Suppressor macrophage treated with lipopolysaccharide for 4 hours (primary cell): ENCODE data around the gene WNT2B.
A peak's percentile ranks its signal among the peaks of the same experiment; 100 is the strongest.

ENCODE experiments used
- DNase-seq: peaks from one replicate; pipeline ENCODE4 v3.0.0-alpha.2; 2020

WNT2B gene

DNA sequence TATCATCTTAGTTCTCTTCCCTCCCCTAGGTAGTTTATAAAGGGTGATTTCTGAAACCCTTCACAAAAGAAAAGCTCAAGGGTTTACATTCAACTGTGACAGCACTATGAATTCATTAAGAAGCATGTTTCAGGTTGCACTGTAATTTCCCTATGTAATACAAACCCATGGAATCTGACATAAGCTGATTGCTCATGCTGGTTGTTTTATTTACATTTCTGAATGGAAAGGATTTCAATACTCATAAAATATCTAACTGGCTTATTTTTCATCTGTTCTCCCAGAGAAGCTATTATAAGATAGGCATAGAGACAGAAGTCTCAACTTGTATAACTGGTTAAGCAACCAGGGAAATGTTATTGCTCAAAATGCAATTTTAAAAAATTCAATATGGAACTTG, 20.5 kb downstream of the WNT2B start:
- no peak for DNase-seq

DNA sequence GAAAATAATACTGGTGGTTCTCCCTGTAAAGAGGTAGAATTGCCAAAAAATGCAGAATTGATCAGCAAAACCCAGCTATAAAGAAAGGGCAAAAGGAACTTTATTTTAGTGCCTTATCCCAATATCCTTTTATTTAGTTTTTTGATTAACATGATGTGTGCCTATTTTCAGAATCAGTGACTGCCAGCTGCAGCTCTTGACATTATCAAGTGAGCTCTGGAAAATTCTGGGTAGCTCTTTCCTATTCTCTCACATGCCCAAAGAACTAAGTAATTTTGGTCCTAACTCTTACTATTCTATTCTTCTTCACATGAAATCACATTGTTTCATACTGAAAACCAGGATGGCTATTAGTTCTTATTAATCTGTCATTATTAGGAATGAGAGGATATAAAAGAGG, 22.1 kb downstream of the WNT2B start:
- DNase-seq = no peak

DNA sequence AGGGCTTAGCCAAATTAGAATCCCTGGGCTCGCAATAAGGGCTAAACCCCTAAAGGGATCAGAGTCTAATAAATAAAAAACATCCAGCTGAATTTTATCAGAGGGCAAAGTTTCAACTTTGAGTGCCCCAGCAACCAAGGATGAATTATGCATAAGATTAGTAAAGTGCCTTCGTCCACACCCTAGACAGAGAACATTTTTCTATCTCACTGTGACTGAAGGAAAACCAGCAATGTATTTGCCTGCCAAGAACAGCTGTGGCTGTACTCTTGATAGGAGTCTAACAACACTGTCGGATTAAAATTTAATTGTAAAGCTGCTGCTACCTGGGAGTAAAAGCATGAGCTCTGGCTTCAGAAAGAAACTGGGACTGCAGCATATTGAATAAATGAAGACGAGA, 23.3 kb downstream of the WNT2B start:
- DNase-seq = no peak

DNA sequence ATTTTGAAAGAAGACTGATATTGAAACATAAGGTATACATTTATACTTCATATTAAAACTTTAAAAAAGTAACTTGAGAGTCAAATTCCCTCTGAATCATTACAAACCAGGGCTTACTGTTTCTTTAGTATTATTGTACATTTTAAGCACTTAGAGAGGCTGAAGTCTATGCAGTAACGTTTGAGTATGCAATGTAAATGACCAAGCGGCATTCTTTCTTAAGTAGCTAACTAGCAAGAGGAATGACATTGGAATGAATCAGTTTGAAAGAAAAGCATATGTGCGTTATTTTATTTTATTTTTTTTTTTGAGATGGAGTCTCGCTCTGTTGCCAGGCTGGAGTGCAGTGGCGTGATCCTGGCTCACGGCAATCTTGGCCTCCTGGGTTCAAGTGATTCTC, 24.3 kb downstream of the WNT2B start:
- no peak for DNase-seq

DNA sequence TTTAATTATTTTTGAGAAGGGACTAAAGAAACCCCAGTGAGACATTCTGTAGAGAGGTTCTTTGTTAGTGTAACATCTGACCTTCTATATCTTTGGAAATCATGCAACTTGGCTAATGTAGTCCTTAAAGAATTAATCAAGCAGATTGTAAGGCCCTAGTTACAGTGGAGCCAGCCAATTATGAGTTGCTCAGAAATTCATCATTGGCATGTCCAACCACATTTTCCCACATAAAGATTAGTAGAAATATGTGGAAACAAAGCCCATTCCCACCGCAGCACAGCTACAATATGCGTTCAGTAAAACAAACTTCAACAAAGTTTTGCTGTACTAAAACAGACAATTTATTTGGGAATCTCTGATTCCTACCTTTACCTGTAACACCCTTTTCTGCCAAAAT, 27.8 kb downstream of the WNT2B start:
- DNase-seq = no peak

DNA sequence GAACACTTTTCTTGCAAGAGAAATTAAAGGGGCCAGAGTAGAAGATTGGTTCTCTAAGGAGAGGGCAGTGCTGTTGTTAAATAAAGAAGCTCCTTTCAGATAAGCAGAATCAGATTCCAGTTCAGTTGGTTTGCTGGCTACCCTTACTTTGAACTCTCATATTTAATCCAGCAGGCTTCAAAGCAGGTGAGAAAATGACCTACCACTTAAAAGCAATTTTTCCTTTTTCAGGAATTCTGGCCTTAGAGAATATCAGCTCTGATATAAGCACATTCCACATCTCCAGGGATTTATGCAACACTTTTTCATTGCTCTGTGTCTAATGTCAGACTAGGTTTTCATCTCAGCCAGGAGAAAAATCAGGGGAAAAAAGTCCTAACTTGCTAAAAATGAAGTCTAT, 28.7 kb downstream of the WNT2B start:
- no peak for DNase-seq

DNA sequence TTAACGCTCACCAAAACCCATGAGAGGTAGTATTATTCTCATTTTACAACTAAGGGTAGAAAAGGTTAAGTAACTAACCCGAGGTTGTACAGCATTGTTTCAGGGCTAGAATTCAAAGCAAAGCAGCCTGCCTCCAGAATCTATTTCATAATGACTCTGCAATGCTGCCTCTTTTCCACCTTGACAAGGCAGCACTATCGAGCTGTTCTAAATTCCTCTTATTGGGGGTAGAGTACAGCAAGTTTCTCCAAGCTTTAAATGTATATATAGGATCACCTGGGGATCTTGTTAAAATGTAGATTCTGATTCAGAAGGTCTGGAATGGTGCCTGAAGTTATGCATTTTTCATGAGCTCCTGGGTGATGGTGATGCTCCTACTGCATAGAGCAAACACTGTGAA, 30.1 kb downstream of the WNT2B start:
- no peak for DNase-seq

DNA sequence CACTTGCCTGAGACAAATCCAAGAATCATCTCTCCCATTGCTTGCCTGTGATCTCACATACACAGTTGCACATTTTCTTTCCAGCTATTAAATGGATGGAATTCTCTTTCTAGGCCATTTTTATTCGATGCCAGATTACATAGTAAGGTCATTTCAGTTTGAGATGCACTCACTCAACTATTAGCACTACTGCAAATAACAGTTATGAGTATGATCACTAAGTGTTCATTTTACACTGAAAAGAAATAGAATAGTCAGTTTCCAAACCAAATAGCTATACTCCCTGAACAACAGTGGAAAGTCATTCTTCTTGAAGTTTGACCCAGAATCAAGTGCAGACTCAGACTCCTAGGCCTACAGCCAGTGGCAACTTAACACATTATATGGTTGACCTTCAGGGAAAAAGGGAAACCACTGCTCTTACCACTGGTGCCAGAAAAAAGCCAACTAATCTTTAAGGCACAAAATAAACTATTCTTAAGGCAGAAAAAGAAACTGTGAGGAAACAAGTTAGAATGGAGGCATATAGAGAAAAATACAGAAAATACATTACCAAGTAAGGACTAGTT, 31.5 kb downstream of the WNT2B start:
- no peak for DNase-seq

DNA sequence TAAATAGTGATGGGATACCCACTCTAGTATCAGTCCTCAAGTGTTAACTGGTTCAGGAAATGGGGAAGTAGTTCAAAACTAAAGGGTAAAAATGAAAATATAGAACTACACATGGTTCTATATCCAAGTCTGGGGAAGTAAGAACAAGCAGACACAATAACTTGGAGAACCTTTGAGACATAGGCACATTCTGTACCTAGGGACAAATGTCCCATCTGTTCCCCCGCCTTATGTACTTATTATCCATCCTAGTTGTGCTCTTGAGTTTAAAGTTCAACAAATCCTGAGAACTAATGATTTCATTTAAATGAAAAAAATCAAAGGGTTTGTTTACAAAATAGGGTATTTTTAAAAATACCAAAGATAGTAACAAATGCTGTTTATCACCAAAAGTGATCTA, 32.5 kb downstream of the WNT2B start:
- DNase-seq = no peak

DNA sequence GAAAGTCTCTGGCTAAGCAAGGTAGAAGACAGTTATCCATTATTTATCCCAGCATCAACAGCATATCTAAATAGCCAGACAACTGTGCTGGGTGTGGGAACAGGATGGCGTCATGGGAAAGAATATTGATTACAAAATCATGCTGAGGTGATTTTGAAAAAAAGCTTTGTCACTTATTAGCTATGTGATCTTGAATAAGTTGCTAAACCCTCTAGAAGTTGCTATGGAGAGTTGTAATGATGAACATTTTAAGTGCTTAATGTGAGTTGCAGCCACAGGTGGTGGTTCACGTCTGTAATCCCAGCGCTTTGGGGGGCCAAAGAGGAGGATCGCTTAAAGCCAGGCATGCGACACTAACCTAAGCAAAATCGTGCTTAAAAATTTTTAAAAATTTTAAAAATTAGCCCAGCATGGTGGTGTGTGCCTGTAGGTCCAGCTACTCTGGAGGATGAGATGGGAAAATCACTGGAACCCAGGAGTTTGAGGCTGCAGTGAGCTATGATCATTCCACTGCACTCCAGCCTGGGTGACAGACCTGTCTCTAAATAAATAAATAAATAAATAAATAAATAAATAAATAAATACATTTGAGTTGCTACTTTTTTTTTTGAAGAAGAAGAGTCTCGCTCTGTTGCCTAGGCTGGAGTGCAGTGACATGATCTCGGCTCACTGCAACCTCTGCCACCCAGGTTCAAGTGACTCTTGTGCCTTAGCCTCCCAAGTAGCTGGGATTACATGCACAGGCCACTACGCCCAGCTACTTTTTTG, 33.6 kb downstream of the WNT2B start:
- no peak for DNase-seq

DNA sequence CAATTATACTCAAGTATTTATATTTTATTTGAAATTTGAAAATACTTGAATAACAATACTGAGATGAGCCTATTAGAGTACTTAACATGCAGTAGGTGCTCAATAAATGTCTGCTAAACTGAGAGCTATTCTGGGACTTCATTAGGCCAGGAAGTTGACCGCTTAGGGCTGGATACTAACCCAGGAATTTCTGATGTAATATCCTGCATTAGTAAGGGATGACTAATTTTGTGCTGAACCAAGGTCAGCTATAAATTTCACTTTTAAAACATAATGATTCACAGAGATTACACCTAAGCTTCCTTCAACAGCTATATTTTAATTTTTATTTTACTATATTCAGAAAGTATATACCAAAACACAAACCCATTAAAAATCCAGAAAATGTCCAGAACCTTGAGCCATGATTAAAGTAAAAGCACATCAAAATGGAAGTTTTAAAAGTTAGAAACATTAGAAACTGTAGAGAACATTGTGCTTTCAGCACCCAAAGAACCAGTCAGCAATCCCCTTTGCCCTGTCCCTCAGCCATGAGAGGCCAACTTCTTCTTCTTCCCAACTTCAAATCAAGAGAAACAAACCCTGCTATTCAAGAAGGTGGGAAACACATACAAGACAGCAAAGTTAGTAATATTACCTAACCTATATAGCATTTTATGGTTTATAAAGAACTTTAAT, 35.4 kb downstream of the WNT2B start:
- peak; percentile 70 for DNase-seq

DNA sequence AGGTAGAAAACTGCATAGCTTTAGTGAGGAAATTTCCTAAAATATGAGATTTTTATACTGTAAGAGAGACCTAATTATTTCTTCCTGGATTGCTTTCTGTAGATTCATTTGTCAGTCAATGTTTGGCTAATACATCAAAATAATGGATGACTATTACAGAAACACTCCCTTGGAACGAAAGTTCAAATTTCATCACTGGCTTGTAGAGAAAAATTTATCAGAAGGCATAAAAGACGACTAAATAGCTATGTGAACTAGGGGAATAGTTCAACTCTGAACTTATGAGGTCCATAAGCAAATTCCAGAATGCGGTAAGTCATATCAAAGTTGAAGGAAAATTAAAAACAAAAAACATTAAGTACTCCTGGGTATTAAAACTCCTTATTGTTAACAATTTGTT, 36.0 kb downstream of the WNT2B start:
- DNase-seq = no peak

DNA sequence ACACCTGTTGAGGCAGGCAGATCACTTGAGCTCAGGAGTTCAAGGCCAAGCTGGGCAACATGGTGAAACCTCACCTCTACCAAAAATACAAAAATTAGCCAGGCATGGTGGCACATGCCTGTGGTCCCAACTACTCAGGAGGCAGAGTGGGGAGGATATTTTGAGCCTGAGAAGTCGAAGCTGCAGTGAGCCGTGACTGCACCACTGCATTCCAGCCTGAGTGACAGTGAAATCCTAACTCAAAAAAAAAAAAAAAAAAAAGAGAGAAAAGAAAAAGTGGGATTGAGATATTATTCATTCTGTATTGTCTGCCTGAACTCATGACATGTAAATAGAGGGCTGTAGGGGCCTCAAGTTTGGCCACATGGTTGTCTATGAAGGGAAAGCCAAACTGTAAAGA, 37.3 kb downstream of the WNT2B start:
- DNase-seq = no peak

DNA sequence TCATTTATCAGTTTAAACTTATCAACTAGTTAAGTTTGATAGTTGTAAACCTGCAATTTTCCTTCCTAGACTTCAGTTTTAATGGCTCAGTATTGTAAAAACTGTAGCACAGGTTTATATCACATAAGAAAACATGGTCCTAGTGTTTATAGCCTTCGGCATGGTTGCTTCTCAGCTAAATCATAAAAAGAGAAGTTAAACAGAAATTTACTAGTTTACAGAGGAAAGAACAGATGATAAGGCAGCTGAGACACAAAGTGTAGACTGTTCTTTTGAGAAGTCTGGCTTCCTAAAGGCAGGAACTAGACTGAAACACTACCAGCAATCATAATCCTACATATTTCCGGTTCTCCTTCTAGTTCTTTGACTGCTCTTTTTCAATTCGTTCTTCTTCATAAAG, 39.8 kb downstream of the WNT2B start:
- peak; percentile 8 for DNase-seq

DNA sequence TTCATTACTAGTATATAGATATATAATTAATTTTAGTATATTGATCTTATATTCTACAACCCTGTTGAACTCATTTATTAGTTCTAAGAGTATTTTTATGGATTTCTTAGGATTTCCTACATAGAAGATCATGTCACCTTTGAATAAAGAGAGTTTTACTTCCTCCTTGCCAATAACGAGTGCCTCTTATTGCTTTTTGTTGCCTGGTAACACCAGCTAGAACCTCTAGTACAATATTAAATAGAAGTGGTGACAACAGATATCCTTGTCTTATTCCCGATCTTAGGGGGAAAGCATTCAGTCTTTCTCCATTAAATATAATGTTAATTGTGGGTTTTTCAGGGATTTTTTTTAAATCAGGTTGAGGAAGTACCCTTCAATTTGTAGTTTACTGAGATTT, 40.8 kb downstream of the WNT2B start:
- DNase-seq = no peak

DNA sequence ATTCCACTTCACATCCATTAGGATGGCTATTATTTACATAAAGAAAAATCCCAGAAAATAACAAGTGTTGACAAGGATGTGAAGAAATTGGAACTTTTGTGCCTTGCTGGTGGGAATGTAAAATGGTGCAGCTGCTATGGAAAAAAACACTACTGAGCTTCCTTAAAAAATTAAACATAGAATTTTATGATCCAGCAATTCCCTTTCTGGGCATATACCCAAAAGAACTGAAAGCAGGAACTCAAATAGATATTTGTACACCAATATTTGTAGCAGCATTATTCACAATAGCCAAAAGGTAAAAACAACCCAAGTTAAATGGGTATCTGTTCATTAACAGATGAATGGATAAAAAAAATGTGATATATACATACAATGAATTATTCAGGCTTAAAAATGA, 45.6 kb downstream of the WNT2B start:
- no peak for DNase-seq

DNA sequence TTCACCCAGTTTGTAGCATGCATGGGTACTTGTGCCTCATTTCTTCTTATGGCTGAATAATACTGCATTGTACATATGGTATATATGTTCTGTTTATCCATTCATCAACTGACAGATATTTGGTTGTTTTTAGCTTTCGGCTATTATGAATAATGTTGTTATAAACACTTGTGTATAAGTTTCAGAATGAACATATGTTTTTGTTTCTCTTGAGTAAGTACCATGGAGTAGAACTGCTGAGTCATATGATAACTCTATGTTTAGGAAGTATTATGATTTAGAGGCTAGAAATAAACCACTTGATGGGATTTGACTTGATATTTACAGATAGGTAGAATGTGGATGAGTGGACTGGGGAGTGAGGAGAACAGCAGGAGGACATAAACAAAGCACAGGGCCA, 48.6 kb downstream of the WNT2B start:
- DNase-seq = peak; percentile 19

DNA sequence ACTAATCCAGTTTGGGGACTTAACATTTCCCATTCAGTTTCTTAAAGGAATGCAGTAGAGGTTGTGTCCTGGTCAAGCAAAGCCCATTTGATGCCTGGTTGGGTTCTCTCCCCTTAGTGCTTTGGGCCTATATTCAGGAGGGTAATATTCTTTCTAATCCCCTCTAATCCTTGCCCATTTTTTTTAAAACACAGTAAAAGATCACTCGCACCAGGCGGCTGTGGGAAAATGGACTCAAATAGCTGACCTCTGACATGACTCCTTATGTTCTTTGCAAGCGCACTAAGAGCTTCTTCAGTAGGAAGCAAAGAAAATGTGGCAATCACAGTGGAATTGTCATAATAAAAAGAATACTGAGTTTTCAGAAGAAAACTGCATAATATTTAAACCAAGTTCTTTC, 49.9 kb downstream of the WNT2B start:
- no peak for DNase-seq

DNA sequence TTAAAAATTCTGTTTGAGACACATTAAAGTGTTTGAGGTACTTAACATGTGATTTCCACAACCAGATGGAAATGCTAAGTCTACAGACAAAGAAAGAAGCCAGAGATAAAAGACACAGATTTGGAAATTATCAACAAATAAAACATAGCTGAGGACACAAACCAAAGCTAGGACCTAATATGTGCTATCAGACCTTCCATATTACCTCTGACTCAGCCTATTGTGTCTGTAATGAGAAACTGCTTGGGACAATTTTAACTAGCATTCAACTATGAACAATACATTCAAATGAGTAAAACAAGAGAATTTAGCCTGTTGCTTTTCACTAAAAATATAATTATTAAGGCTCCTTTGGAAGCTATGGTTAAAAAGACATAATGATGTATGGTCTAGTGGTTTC, 54.6 kb downstream of the WNT2B start:
- no peak for DNase-seq

DNA sequence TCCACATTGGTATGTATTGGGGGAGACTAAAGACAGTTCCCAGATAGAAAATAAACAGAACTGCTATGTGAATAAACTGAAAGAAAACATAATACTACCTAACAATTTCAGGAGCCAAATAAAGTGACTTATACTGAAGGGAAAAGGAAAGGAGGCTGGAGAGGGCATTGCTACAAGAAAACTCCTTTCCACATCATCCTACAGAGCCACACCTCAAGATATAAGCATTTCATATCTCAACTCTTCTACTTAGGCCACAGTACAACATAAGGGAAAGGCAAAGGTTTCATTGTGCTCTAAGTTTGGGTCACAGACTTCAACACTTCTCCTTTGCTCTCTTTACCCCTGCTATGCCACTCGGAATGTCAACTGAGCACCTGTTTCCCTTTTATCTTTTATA, 55.3 kb downstream of the WNT2B start:
- DNase-seq = no peak

DNA sequence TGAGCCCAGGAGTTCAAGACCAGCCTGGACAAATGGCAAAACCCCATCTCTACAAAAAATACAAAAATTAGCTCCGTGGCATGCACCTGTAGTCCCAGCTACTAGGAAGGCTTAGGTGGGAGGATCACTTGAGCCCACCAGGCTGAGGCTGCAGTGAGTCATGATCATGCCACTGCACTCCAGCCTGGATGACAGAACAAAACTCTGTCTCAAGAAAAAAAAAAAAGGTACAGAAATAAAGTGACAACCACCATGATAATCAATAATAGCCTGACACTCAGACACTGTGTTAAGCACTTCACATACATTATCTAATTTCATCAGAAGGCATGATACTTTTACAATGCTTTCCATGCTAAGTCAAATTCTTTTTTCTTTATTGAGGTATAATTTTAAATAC, 57.0 kb downstream of the WNT2B start:
- DNase-seq = no peak

DNA sequence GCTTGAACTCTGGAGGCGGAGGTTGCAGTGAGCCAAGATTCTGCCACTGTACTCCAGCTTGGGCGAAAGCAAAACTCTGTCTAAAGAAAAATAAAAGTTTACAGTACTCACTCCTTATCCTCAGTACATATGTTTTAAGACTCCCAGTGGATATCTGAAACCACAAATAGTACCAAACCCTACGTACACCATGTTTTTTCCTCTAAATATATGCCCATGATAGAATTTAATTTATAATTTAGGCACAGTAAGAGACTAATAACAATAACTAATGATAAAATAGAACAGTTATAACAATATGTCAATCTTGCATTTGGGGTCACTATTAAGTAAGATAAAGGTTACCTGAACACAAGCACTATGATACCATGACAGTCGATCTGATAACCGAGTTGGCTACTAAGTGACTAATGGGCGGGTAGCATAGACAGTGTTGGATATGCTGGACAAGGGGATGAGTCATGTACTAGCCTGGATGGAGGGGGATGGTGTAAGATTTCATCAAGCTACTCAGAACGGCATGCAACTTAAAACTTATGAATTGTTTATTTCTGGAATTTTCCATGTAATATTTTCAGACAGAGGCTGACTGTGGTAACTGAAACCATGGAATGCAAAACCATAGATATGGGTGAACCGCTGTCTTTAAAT, 66.5 kb downstream of the WNT2B start:
- no peak for DNase-seq

DNA sequence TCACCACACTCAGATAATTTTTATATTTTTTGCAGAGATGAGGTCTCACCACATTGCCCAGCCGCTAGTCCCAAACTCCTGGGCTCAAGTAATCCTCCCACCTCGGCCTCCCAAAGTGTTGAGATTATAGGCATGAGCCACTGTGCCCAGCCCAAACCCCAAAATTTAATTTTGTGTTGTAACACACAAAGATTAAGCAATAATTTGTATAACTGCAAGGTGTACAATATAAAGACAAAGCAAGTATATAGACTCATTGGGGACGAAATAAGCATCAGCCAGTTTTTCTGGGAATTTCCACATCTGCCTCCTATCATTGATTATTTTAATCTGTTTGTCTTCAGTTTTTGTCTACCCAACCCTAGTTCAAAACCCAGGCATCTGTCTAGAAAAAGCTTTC, 67.5 kb downstream of the WNT2B start:
- no peak for DNase-seq
